Lung (tissue), 12 donors: Measurements from ENCODE around the gene SLC2A9. TPM values are rescaled to one million over a fixed set of nuclear protein-coding genes. Genes with fewer than 3 reads are reported as not detected.
A peak's percentile ranks its signal among the peaks of the same experiment; 100 is the strongest.

Experiments
- ATAC-seq: fragments of 200-7000 bp; cut with Tn5 transposase; one replicate; pipeline ENCODE4 v1.9.1; 2020; ENCODE audit warnings: moderate number of reproducible peaks; ENCODE audit not compliant: insufficient read depth, low FRiP score
- DNase-seq, 3 donors: peaks; one replicate each; pipeline ENCODE4 v3.0.0-alpha.2; 2013 to 2017
- H3K27ac ChIP-seq, 2 donors: one replicate each; pipeline ENCODE4 v1.5.1; 2013; ENCODE audit warnings: mild to moderate bottlenecking in 2 of 2, moderate library complexity in 2 of 2, control low read depth in 1 of 2, inconsistent platforms in 1 of 2, low read depth in 1 of 2, low read length in 1 of 2
- H3K27me3 ChIP-seq, 3 donors: one replicate each; pipeline ENCODE4 v1.5.1; 2013; ENCODE audit warnings: low read length in 2 of 3; ENCODE audit not compliant: control insufficient read depth in 3 of 3, insufficient read depth in 3 of 3
- H3K36me3 ChIP-seq, 4 donors: one replicate each; pipeline ENCODE4 v1.5.1; 2013; ENCODE audit warnings: low read length in 4 of 4, mild to moderate bottlenecking in 1 of 4, moderate library complexity in 1 of 4; ENCODE audit not compliant: control insufficient read depth in 4 of 4, insufficient read depth in 4 of 4
- H3K4me1 ChIP-seq, 5 donors: one replicate each; pipeline ENCODE4 v1.5.1; 2013; ENCODE audit warnings: low read length in 5 of 5, mild to moderate bottlenecking in 2 of 5, moderate library complexity in 1 of 5; ENCODE audit not compliant: control insufficient read depth in 5 of 5, insufficient read depth in 5 of 5
- H3K4me3 ChIP-seq: one replicate; pipeline ENCODE4 v1.5.1; 2013; ENCODE audit warnings: mild to moderate bottlenecking, control low read depth, moderate library complexity
- H3K9ac ChIP-seq, 2 donors: one replicate each; pipeline ENCODE4 v1.5.1; 2013; ENCODE audit warnings: low read length in 2 of 2, control low read depth in 1 of 2; ENCODE audit not compliant: insufficient read depth in 1 of 2
- H3K9me3 ChIP-seq, 4 donors: one replicate each; pipeline ENCODE4 v1.5.1; 2013; ENCODE audit warnings: low read length in 3 of 4, mild to moderate bottlenecking in 1 of 4, moderate library complexity in 1 of 4; ENCODE audit not compliant: control insufficient read depth in 4 of 4, insufficient read depth in 3 of 4
- CTCF ChIP-seq: IDR thresholded peaks from 2 replicates; pipeline ENCODE4 v1.5.1; 2012; ENCODE audit warnings: mild to moderate bottlenecking; ENCODE audit errors: control extremely low read depth, extremely low read depth
- WGBS, 2 donors: extraction: QIAGEN DNeasy Blood & Tissue Kit; methylation state at CpG; one replicate each; pipeline ENCODE4 v1.1.7; 2013; 5-methylcytosine and 5-hydroxymethylcytosine counted together
- polyA plus RNA-seq, 2 donors: library from polyadenylated mRNA; stranded (reverse); fragments of 200-250 nt; gene quantifications; one replicate each; pipeline ENCODE4 v1.2.1, GENCODE V29; 2013
- total RNA-seq, 2 donors: library from RNA; depleted of rRNA in 1 of 2; stranded (reverse); fragments of >200 nt in 1 of 2; gene quantifications; one replicate each; pipeline ENCODE4 v1.2.1, GENCODE V29; 2014 to 2021
- donor health status: control.
- donor health status: control.
- donor health status: Bipolar disorder and iron deficiency.
- donor health status: healthy.
- donor health status: DM: yes; HTN: yes; CAD: no.

The SLC2A9 gene
- total and polyA plus RNA-seq, 4 donors = 2.9 to 18.6 (median 7.6) TPM

GRCh38 chr4:10030972-10031667 lies 9.8 kb upstream of the SLC2A9 start:
- TF ChIP-seq CTCF = no peak
- Histone ChIP-seq H3K9ac (no peak overlapping the region), H3K9me3 (no peaks in the 10 kb centered on the region), H3K27ac (peak overlapping the region in 1 of 2 donors; percentile 52), H3K36me3 (no peaks in the 10 kb centered on the region), H3K4me1 (peaks cover 0 to 29% (median 3%) of the 10 kb centered on the region in 5 donors), H3K27me3 (no peaks in the 10 kb centered on the region), H3K4me3 (no peak overlapping the region)
- 70 to 82% methylated on average over 7 of the region's 7 CpGs for WGBS, 2 donors
- ATAC-seq (no peak), DNase-seq (no peak)

GRCh38 chr4:10029403-10029802 lies 8.1 kb upstream of the SLC2A9 start:
- Histone ChIP-seq H3K27me3 (peaks cover 0 to 3% (median 0%) of the 10 kb centered on the region in 3 donors), H3K9ac (no peak overlapping the region), H3K9me3 (no peaks in the 10 kb centered on the region), H3K36me3 (no peaks in the 10 kb centered on the region), H3K27ac (no peak overlapping the region), H3K4me3 (no peak overlapping the region), H3K4me1 (peaks cover 0 to 29% (median 3%) of the 10 kb centered on the region in 5 donors)
- ATAC-seq = no peak
- DNase-seq = no peak
- 97% methylated on average over 4 of the region's 4 CpGs for WGBS, 2 donors
- TF ChIP-seq CTCF = no peak

- ATAC-seq (no peak), DNase-seq (no peak)
- 88 to 95% methylated on average over 4 of the region's 4 CpGs for WGBS, 2 donors
- Histone ChIP-seq H3K27ac (no peak overlapping the region), H3K9me3 (no peaks in the 10 kb centered on the region), H3K27me3 (peaks cover 0 to 3% (median 0%) of the 10 kb centered on the region in 3 donors), H3K9ac (no peak overlapping the region), H3K4me3 (no peak overlapping the region), H3K36me3 (no peaks in the 10 kb centered on the region), H3K4me1 (peaks cover 0 to 29% (median 3%) of the 10 kb centered on the region in 5 donors)
- TF ChIP-seq CTCF = no peak
These were observed 7.6 kb upstream of the SLC2A9 start for GRCh38 chr4:10028910-10029309.
